ENCODE data around the gene CLEC3B. TPM values are rescaled to one million over a fixed set of nuclear protein-coding genes. Genes with fewer than 3 reads are reported as not detected.

CLEC3B gene
- total and polyA plus RNA-seq, 2 of the 8 experiments (the other 6 are each of a cell fraction or from before 2014, with no cell fraction given), result 0.32 TPM; not detected in 1

- Histone ChIP-seq H3K23ac (ENCODE audit: insufficient read length) (no peak overlapping the region), H4K91ac (replicated peaks; ENCODE audit: insufficient read length, low read length) (no peak overlapping the region), H4K8ac (ENCODE audit: extremely low read depth, insufficient read depth, low read length) (no peak overlapping the region), H3K9me3 (ENCODE audit: insufficient read depth in 2 of 2, low read depth in 1 of 2, low read length in 1 of 2) (no peaks in the 10 kb centered on the region), H3K4me1 (replicated peaks in 1 of 4; ENCODE audit: control insufficient read depth in 3 of 4, insufficient read depth in 4 of 4, low read length in 3 of 4) (peaks cover 4 to 7% (median 6%) of the 10 kb centered on the region in 4 experiments; a peak in 6 of 7 replicates), H3K79me2 (ENCODE audit: control insufficient read depth in 1 of 2, insufficient read depth in 2 of 2, low read length in 2 of 2) (peaks cover 0 to 31% of the 10 kb centered on the region in 2 experiments; a peak in 2 of 4 replicates), H3K18ac (ENCODE audit: extremely low read depth, low read length) (no peak overlapping the region), H3K14ac (ENCODE audit: insufficient read length) (no peak overlapping the region), H2BK5ac (ENCODE audit: low read depth, low read length) (no peak overlapping the region), H3K4ac (replicated peaks; ENCODE audit: insufficient read length, low read depth, low read length) (no peak overlapping the region), H3K23me2 (ENCODE audit: low read depth, low read length) (no peaks in the 10 kb centered on the region; the same call in 1 of the 2 replicates), H2AK5ac (ENCODE audit: low read depth, low read length) (no peak overlapping the region), H2BK20ac (ENCODE audit: low read length) (no peak overlapping the region), H4K20me1 (replicated peaks in 1 of 2; ENCODE audit: control insufficient read depth in 1 of 2, insufficient read depth in 2 of 2, low read length in 2 of 2) (peaks cover 3 to 12% of the 10 kb centered on the region in 2 experiments), H3K56ac (replicated peaks; ENCODE audit: insufficient read length, low read depth, low read length) (no peak overlapping the region), H3K9ac (replicated peaks in 1 of 4; ENCODE audit: extremely low read depth in 1 of 4, low read depth in 3 of 4, low read length in 3 of 4) (no peak overlapping the region), H2BK12ac (ENCODE audit: low read depth, low read length) (no peak overlapping the region), H3K79me1 (ENCODE audit: low read depth, low read length) (peaks cover 4% of the 10 kb centered on the region), H3K36me3 (ENCODE audit: control insufficient read depth in 2 of 4, insufficient read depth in 4 of 4, low read length in 3 of 4) (peaks cover 19 to 51% (median 39%) of the 10 kb centered on the region in 4 experiments), H4K5ac (ENCODE audit: insufficient read length, low read depth, low read length) (no peak overlapping the region), H3K27me3 (replicated peaks in 1 of 4; ENCODE audit: control insufficient read depth in 3 of 4, extremely low read depth in 1 of 4, insufficient read depth in 3 of 4, low read length in 3 of 4) (no peaks in the 10 kb centered on the region), H3K4me3 (ENCODE audit: extremely low read depth in 1 of 4, insufficient read depth in 2 of 4, low read depth in 3 of 4, low read length in 4 of 4) (no peak overlapping the region), H2BK15ac (ENCODE audit: low read length) (no peak overlapping the region), H3K27ac (ENCODE audit: low read depth, low read length) (no peak overlapping the region), H2BK120ac (replicated peaks; ENCODE audit: low read depth, low read length) (no peak overlapping the region), H2AFZ (ENCODE audit: low read length) (no peak overlapping the region), H3K4me2 (ENCODE audit: insufficient read depth in 1 of 2, low read depth in 2 of 2, low read length in 2 of 2) (no peak overlapping the region)
- ChIA-PET POLR2A (ENCODE audit: partially characterized antibody) (no interaction called here), CTCF (ENCODE audit: partially characterized antibody) (interaction anchor here (1.5 to 1.8 kb wide), 2 partner anchors 9 to 16 kb away, joined by 4 to 5 read pairs; no protein-coding TSS in a partner anchor)
- WGBS, 2 experiments (ENCODE audit: extremely low coverage in 1 of 2, insufficient coverage in 1 of 2, insufficient read length in 1 of 2, insufficient replicate concordance in 2 of 2, low coverage in 1 of 2, low lambda C conversion rate in 2 of 2, missing lambda C conversion rate in 1 of 2), result 89% methylated on average over 3 of the region's 3 CpGs; no CpG with 5 or more reads in 1 of the 2 experiments
- FAIRE-seq (no peak), DNase-seq (ENCODE audit: low read depth in 1 of 2, low spot score in 2 of 2) (no peak)
- TF ChIP-seq POU5F1 (IDR thresholded peaks at IDR 0.05; ENCODE audit: low read depth, low read length) (no peak), CBX5 (IDR thresholded peaks at IDR 0.05; ENCODE audit: low read depth, low read length) (no peak), POLR2AphosphoS5 (IDR thresholded peaks at IDR 0.05; ENCODE audit: low read depth, low read length) (no peak), GABPA (IDR thresholded peaks at IDR 0.05; ENCODE audit: borderline replicate concordance, insufficient read depth, low read length) (no peak), KDM5A (IDR thresholded peaks at IDR 0.05; ENCODE audit: low read length) (no peak), SP4 (IDR thresholded peaks at IDR 0.05; ENCODE audit: low read length) (no peak), RAD21 (IDR thresholded peaks at IDR 0.05 in 1 of 2, conservative IDR thresholded peaks at IDR 0.05 in 1 of 2; ENCODE audit: low read depth in 2 of 2, low read length in 2 of 2) (no peak), TBP (IDR thresholded peaks at IDR 0.05; ENCODE audit: low read depth, low read length) (no peak), BRCA1 (IDR thresholded peaks at IDR 0.05; ENCODE audit: low read depth, low read length) (no peak), ZNF274 (IDR thresholded peaks at IDR 0.05; ENCODE audit: borderline replicate concordance, extremely low read depth, low read length) (no peak), SIN3A (conservative IDR thresholded peaks at IDR 0.05 in 1 of 2, IDR thresholded peaks at IDR 0.05 in 1 of 2; ENCODE audit: low read depth in 1 of 2, low read length in 2 of 2) (no peak), HDAC2 (IDR thresholded peaks at IDR 0.05; ENCODE audit: borderline replicate concordance in 1 of 2, low read depth in 2 of 2, low read length in 2 of 2) (no peak), RFX5 (IDR thresholded peaks at IDR 0.05; ENCODE audit: borderline replicate concordance, low read depth, low read length) (no peak)
These were observed 29.5 kb upstream of the CLEC3B start for GRCh38 chr3:44996556-44996969.
